HG02763 (cell line): ENCODE data around the gene RMND5A.

Experiments used
- ATAC-seq: cut with Tn5 transposase; IDR thresholded peaks from one replicate; pipeline ENCODE4 v1.9.1; 2021; ENCODE audit warnings: mild to moderate bottlenecking, moderate library complexity; ENCODE audit not compliant: unreplicated experiment

The RMND5A gene, protein sequence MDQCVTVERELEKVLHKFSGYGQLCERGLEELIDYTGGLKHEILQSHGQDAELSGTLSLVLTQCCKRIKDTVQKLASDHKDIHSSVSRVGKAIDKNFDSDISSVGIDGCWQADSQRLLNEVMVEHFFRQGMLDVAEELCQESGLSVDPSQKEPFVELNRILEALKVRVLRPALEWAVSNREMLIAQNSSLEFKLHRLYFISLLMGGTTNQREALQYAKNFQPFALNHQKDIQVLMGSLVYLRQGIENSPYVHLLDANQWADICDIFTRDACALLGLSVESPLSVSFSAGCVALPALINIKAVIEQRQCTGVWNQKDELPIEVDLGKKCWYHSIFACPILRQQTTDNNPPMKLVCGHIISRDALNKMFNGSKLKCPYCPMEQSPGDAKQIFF

DNA sequence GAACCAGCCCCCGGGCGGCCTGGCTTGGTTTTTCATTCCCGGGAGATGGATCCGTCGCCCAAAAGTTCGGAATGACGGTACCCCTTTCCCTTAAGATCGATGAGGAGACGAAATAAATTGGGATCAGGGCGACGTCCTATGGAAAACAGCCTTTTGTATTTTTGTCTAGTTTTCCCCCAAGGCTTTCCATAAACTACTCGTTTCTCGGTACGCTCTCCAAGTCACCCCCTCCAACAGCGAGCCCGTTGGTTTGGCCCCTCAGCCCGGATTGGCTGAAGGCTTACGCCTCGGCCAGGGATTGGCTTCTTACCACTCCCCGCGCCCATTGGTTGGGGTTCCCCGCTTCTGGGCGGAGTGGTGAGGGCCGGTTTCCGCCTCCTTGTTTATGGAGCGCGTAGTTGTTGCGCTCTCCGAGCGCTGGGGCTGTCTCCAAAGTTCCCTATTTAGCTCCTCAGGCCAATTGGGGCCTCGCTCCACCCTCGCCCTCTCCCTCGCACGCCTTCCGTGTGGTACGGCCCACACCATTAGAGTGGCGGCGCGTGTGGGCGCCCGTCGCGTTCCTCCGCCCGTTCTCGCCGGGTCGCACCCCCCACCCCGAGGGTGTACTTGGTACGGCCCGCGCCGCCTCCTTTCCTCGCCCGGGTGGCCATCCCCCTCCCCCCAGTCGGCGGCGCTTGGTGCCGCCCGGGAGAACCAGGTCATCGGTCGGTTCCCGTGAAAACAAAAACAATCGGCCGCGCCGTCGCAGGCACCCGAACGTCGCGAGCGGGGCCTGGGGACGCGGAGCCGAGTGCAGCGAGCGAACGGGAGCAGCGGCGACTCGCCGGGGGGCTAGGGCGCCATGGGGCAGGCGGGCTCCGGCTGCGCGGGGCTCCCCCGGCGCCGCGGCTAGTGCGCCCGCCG is at the start of gene RMND5A:
TSS of gene RMND5A (plus strand) at position 655 of the 903 bp plus-strand sequence. CDS start 377 bp downstream, outside the sequence.
- ATAC-seq = peak; percentile 84

DNA sequence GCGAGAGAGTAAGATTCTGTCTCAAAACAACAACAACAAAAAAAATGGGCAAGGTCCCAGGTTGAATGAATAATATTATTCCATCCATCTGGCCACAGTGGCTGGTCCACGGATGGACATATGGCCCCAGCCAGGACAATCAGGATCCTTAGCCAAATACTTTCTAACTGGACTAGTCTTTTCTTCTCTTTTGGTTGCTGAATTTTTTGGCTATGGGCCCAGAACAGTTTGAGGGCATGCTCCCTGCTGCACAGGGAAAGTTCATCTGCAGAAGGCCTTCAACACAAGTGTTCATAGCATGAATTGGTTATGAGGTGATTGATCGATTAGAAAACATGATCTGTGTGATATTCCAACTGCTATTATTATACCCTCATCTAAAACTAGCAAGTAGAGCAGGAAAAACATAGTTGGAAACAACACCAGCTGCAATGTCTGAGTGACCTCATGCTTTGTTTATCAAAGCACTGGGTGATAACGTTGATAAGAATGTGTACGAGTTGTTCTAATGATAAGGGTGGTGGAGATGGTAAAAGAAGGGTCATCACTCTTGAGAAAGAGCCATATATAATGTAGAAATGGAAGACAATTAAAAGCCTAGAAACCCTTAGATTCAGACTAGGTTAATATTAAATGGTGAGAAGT is 48.6 kb upstream of the RMND5A start:
- ATAC-seq = no peak

DNA sequence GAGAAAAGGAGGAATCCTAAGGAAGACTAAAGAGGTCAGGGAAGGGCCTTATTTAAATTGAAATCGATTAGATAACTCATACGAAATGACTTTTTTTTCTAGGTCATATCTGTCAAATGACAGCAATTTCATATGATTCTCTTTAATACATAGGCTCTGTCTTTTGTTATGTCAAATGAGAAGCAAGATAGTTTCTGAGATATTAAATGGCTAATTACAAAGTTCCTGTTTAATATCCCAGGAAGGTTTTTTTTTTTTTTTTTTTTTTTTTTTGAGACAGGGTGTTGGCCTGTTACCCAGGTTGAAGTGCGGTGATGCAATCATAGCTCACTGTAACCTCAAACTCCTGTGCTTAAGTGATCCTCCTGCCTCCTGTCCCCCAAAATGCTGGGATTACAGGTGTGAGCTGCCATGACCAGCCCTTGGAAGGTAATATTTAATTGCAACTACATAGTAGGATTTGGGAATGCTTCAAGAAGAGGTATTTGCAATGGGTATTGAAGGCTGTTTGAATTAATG is 48.0 kb upstream of the RMND5A start:
- ATAC-seq = no peak

DNA sequence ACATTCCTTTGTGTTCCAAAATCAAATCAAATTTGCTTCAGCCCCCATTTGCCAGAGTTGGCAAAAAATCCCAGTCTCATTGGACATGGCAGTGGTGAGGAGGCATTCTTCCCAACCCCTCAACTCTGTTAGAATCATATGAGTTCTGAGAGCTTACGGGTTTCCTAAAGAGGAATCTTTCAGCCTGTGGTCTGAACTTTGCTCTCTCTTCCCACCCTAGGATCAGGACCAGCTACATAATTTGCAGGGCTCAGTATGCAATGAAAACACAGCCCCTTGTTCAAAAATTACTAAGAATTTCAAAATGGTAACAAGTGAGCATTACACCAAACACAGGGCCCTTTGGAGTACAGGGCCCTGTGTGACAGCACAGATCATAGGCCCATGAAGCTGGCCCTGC is 47.1 kb upstream of the RMND5A start:
- ATAC-seq = no peak

DNA sequence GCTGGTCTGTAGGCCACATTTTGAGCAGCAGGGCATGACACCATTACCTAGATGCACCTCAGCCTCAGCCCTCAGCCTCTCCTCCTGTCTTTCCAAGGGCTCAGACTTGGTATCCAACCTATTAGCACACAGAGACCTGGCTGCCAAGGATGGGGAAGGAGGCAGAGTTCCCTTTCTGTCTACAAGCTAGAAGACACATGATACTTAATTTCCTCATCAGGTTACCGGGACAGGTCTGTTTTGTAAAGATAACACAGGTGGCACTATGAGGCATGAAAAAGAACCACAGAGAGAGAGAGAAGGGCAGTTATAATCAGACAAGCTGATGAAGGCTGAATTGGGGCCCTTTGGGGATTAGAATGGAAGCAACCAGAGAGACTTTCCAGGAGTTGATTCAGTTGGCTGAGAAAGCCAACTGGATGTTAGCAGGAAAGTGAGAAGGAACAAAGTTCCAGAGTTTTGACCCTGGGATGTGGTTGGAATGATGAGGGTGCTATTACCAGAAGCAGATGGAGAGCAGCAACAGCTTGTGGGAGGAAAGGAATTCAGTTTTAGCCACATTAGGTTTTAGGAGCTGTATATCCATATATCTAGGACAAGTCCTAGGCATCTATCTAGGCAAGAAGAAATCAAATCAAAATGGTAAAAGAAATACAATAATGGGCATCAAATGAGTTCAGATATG is 46.0 kb upstream of the RMND5A start:
- ATAC-seq = no peak

DNA sequence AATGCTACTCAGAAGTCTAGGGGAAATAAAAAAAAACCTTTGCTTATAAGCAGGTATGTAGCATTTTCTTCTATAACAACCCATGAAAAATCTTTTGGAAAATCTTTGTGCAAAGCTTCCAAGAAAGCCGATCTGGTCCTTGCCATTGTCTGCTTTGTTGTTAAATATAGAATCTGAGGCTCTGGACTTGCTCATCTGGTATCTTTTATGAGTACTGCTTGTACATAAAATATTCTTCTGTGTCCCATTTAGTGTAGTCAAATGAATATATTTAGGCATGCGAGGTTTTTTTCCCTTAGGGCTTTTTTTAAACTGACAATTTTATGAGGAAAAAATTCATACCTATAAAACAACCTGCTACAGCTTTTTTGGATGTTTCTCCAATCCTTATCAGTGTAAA is 45.0 kb upstream of the RMND5A start:
- ATAC-seq = no peak

DNA sequence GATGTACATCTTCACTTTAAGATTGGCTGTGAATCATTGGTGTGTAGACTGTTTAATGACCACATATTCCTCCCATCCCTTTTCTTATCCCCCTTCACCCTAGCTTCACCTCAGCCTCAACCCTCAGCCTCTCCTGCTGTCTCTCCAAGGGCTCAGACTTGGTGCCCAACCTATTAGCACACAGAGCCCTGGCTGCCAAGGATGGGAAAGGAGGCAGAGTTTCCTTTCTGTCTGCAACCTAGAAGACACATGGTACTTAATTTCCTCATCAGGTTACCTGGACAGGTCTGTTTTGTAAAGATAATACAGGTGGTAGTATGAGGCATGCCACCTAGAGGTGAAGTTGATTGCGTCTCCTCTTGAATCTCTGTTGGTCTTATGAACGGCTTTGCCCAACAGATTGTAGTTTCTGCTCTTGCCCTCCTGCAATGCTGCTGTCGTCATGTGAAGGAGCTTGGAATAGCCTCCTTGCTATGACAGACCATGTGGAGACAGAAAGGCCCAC is 44.5 kb upstream of the RMND5A start:
- ATAC-seq = no peak

DNA sequence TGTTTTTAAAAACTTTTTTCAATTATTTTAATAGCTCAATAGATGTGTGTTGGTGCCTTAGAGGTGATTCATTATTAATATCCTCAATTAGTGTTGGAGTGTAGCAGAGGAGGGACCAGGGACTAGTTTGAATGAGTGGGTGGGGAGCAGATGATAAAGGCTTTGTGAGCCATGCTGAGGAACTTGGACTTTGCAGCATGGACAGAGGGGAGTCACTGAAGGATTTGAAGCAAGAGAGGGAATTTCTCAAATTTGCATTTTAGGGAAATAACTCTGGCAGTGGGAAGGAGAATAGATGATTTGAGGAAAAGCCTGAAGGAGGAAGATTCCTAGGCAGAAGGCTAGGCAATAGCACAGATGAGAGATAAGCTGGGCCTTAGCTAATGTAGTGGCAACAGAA is 42.3 kb upstream of the RMND5A start:
- ATAC-seq = no peak

DNA sequence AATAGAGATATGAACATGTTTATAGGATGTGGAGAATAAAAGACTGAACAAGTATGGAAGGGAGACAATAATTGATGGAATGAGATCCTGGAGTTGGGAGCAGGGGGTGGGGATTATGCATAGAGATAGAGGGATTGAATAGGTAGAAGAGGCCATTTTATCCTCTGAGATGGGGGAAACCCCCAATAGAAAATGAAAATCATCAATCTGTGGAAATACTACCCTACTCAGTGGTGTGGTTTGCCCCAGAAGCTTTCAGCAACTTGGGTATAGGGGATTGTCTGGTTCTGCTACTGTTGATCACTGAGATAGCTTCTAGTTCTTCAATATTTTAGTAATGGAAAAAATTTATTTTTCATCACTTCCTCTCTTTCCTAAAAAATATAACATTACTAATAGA is 41.1 kb upstream of the RMND5A start:
- ATAC-seq = no peak

DNA sequence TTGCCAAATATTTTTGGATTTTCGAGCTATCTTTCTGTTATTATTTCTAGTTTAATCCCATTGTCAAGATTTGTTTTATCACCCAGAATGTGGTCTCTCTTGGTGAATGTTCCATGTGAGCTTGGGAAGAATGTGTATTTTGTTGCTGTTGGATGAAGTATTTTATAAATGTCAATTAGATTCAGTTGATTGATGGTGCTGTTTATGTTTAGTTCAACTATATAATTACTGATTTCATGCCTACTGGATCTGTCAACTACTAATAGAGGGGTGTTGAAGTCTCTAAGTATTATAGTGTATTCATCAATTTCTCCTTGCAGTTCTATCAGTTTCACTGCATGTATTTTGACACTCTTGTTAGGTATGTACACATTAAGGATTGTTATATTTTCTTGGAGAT is 34.7 kb upstream of the RMND5A start:
- no peak for ATAC-seq

DNA sequence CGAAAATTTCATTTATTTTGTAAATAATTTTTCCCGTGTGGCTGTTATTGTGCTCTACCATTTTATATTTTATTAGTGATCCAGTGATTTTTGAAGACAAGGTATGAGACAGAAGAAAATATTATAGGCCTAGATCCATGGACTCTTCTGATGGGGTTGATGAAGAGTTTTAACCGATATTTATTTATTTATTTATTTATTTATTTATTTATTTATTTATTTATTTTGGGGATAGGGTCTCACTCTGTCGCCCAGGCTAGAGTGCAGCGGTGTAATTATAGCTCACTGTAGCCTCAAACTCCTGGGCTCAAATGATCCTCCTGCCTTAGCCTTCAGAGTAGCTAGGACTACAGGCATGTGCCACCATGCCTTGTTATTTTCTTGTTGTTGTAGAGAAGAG is 33.6 kb upstream of the RMND5A start:
- ATAC-seq = no peak

DNA sequence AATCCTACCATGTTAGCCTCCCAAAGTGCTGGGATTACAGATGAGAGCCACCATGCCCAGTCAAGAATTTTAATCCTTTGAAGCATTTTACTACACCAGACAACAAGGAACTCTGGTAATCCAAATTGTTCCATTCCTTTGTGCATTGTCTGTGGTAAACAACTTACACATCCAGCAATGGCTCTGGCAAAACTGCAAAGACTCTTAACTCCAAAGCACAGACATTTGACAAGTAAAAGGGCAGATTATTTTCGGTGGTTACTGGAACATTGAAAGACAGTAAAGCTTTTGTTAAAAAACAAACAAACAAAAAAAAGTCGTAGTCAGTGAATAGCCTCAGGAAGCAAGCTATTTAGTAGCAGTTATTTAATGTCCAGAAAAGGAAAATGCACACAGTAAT is 33.2 kb upstream of the RMND5A start:
- no peak for ATAC-seq

DNA sequence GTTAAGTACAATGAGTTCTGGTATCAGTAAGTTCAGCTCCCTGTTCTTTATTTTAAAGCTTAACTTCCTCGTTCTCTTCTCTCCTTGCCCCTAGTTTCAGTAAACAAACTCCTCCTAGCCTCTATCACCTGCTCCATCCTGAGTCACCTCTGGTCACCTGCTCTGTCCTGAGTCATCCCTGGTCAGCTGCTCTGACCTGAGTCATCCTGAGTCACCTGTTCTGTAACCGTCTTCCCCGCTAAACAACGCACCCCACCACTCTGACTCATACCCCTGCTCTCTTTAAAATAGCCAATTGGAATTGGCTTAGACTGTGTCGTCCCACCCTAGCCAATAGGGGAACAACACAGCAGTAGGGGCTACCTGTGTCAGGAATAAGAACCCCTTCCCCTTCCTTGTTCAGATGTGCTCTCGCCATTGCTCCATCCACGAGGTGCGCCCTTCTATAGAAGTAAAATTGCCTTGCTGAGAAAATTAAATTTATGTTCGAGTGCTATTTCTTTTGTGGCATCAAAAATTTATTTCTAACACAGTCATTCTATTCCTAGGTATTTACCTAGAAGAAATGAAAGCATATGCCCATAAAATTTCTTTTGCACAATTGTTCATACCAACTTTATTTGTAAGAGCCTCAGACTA is 24.9 kb upstream of the RMND5A start:
- ATAC-seq = no peak

DNA sequence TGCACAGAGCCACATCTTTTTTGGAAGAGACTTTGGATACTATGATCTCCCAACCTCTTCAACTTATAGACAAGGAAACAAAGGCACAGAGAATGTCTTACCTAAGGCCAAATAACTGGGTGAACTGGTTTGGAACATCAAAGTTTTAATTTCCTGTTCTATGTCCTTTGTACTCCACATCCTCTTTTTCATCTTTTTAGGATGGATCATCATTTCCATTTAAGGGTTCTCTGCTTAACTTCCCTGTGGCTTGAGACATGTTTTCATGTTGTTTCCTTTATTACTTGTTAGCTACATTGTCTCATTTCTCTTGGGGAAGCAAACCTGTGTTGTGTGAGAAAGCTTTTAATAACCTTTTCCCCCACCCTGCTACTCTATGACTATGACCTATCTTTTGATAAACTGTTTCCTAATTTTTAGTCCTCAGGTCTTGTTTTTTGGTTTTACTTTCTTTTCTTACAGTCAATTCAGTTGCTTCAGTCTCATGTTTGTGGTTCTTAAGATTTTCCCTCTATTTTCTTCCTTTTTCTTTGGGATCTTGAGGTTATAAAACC is 22.5 kb upstream of the RMND5A start:
- no peak for ATAC-seq

DNA sequence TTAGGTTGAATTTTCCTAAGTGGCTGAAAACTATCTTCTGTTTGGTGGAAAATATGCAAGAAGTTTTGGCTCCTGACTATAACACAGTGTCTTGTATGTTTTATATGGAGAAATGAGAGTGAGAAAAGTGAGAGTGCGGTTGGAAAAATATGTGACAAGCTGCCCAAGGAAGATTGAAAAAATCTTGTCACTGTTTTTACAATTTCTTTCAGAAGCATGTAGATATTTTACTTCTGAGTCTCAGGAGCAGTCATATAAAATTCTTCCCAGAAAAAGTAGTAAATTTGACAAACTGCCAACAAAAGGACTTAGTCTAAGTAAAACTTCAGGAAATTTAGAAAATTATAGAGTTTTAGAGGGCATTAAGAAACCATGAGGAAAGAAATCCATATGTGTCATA is 19.4 kb upstream of the RMND5A start:
- no peak for ATAC-seq

DNA sequence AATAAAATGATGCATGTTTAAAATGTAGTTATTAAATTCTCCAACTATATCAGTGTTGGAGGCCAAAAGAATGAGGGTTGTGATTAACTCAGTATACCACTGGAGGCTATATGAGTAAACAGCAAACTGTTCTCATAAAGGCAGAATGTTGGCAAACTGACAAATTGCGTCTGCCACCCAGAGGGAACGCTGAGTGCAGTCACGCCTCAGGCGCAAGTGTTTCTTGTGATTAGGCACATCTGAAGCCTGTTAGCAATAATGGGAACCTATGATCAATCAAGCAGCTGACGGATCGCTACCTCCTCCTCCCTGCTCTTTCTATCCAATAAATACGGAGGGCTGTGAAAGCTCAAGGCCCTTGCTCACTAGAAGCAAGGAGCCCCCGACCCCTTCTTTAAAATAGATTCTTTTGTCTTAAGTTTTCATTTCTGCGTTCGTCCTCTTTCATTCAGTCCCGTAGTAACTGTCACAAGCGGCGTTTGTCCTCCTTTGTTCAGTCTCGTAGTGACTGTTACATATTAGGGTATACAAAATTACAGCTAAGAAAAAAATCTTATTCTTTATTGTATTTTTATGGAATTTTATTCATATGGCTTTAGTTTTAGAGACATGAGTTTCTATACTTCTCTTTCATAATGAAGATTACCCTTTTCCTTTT is 16.3 kb upstream of the RMND5A start:
- no peak for ATAC-seq

DNA sequence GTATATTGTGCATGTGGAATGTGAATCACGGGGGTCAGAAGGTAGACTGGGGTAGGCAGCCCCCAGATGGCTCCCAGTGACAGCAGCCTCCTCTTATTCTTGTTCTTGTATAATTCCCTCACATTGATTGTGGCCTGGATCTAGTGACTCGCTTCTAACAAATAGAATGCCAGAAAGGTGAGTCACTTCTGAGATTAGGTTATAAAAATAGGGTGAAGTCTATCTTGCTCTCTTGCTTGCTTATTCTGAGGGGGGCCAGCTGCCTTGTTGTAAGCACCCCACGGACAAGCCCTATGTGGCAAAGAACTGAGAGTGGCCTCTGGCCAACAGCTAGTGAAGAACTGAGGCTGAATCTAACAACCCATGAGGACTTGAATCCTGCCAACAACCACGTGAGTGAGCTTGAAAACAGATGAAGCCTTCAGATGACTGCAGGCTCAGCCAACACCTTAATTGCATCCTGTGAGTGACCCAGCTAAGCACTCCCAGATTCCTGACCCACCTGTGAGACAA is 15.6 kb upstream of the RMND5A start:
- no peak for ATAC-seq

DNA sequence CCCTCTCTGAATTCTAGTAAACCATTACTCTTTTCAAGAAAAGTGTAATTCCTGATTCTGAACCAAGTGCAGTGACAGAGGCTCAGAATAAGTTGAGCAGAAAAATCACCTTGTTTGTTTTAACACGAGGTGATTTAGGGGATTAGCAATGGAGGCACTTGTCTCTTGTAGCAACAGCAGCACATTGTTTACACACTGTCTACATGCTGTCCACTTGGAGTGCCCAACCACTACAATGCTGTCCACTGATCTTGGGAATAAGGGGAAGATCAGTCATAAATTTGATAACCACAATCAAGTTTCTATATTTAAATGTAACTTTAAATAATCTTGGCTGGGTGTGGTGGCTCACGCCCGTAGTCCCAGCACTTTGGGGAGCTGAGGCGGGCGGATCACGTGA is 13.9 kb upstream of the RMND5A start:
- ATAC-seq = no peak

DNA sequence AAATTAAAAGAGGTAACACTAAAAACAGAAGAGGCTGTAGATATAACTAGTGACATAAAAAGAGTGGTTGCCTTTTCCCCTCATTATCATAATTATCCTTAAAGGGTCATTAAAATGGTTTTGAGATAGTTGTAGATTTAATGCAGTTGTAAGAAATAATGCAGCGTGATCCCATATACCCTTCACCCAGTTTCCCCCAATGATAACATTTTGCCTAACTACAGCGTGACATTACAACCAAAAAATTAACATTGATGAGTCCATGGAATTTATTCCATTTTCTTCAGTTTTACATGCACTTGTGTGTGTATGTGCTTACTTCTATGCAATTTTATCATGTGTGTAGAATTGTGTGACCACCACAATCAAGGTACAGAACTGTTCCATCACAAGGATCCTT is 13.2 kb upstream of the RMND5A start:
- no peak for ATAC-seq
